ENCODE measurements around the gene SAMD3. TPM values are rescaled to one million over a fixed set of nuclear protein-coding genes. Genes with fewer than 3 reads are reported as not detected.
"Not testable (repeated sequence)": the region's sequence is repeated elsewhere in the genome, so short reads cannot be mapped to it uniquely, and the experiment has no call there.

SAMD3 gene
- total RNA-seq, 1 donor from 2014 or later: 72.3 TPM

GRCh38 chr6:130138116-130138908 lies 84.4 kb downstream of the SAMD3 start:
- intact Hi-C loops (cut with micrococcal nuclease): loop anchor here (10.0 kb wide), 1 partner anchor 706 kb away; no protein-coding TSS in a partner anchor

GRCh38 chr6:130136798-130137197 lies 86.0 kb downstream of the SAMD3 start:
- intact Hi-C loops (cut with micrococcal nuclease): loop anchor here (10.0 kb wide), 1 partner anchor 708 kb away; no protein-coding TSS in a partner anchor

- intact Hi-C loops (cut with micrococcal nuclease): loop anchor here (5.0 to 10.0 kb wide), 3 partner anchors 378 to 710 kb away; no protein-coding TSS in a partner anchor
Observed at GRCh38 chr6:130134582-130134981, 88.2 kb downstream of the SAMD3 start.

GRCh38 chr6:130132286-130132701 lies 90.5 kb downstream of the SAMD3 start:
- intact Hi-C loops (cut with micrococcal nuclease): loop anchor here (1.0 to 10.0 kb wide), 11 partner anchors 52 to 713 kb away; no protein-coding TSS in a partner anchor

- intact Hi-C loops (cut with micrococcal nuclease): loop anchor here (5.0 to 10.0 kb wide), 3 partner anchors 382 to 715 kb away; no protein-coding TSS in a partner anchor
Observed at GRCh38 chr6:130129762-130130246, 92.9 kb downstream of the SAMD3 start.

- intact Hi-C loops (cut with micrococcal nuclease): no loop called here
Observed at GRCh38 chr6:130128326-130128725, 94.4 kb downstream of the SAMD3 start.

GRCh38 chr6:130127195-130127594 lies 95.6 kb downstream of the SAMD3 start:
- intact Hi-C loops (cut with micrococcal nuclease): no loop called here

GRCh38 chr6:130122243-130122642 lies 100.5 kb downstream of the SAMD3 start:
- intact Hi-C loops (cut with micrococcal nuclease): no loop called here

GRCh38 chr6:130120731-130121130 lies 102.0 kb downstream of the SAMD3 start:
- intact Hi-C loops (cut with micrococcal nuclease): no loop called here

GRCh38 chr6:130119211-130119610 lies 103.5 kb downstream of the SAMD3 start:
- intact Hi-C loops (cut with micrococcal nuclease): no loop called here

GRCh38 chr6:130118236-130118635 lies 104.5 kb downstream of the SAMD3 start:
- intact Hi-C loops (cut with micrococcal nuclease): no loop called here

- intact Hi-C loops (cut with micrococcal nuclease): not testable (repeated sequence)
Observed at GRCh38 chr6:130117187-130117701, 105.5 kb downstream of the SAMD3 start.

- intact Hi-C loops (cut with micrococcal nuclease): no loop called here
Observed at GRCh38 chr6:130116273-130116672, 106.5 kb downstream of the SAMD3 start.

- intact Hi-C loops (cut with micrococcal nuclease): no loop called here
Observed at GRCh38 chr6:130115036-130115435, 107.7 kb downstream of the SAMD3 start.

GRCh38 chr6:130113201-130113710 lies 109.5 kb downstream of the SAMD3 start:
- intact Hi-C loops (cut with micrococcal nuclease): no loop called here

- intact Hi-C loops (cut with micrococcal nuclease): no loop called here
Observed at GRCh38 chr6:130111031-130111430, 111.7 kb downstream of the SAMD3 start.

- intact Hi-C loops (cut with micrococcal nuclease): no loop called here
Observed at GRCh38 chr6:130107710-130108109, 115.0 kb downstream of the SAMD3 start.

GRCh38 chr6:130105996-130106704 lies 116.6 kb downstream of the SAMD3 start:
- intact Hi-C loops (cut with micrococcal nuclease): no loop called here

- intact Hi-C loops (cut with micrococcal nuclease): no loop called here
Observed at GRCh38 chr6:130099119-130099518, 123.6 kb downstream of the SAMD3 start.

- intact Hi-C loops (cut with micrococcal nuclease): no loop called here
Observed at GRCh38 chr6:130098317-130098716, 124.4 kb downstream of the SAMD3 start.
